Caco-2 (cell line): ENCODE measurements around the gene GJD3. TPM values are rescaled to one million over a fixed set of nuclear protein-coding genes. Genes with fewer than 3 reads are reported as not detected.
"Not testable (repeated sequence)": the region's sequence is repeated elsewhere in the genome, so short reads cannot be mapped to it uniquely, and the experiment has no call there.

ENCODE experiments used
- BruUV-seq: library from RNA; stranded (reverse); fragments of 400-500 nt; replicated peaks from 2 replicates; lab custom pipeline; 2021; lab: Mats Ljungman, UMichigan
- CTCF ChIA-PET: fragments of 300-600 bp; sonication (Branson Sonifier 250); formaldehyde crosslinking; loops from one replicate; lab custom pipeline; 2022; ENCODE audit warnings: antibody characterized with exemption; lab: Charles Lee
- POLR2A ChIA-PET: fragments of 300-600 bp; sonication (Branson Sonifier 250); formaldehyde crosslinking; loops from one replicate; lab custom pipeline; 2022; ENCODE audit warnings: antibody characterized with exemption; lab: Charles Lee
- DNase-seq, 2 experiments: peaks; one replicate each; pipeline versions ENCODE4 v3.0.0 to v3.0.0-alpha.2; 2020 to 2022
- H3K27me3 ChIP-seq: replicated peaks from 2 replicates; pipeline ENCODE4 v1.6.0; 2011; ENCODE audit warnings: low read length; ENCODE audit not compliant: control insufficient read depth, insufficient read depth
- H3K36me3 ChIP-seq: 2 replicates; pipeline ENCODE4 v1.5.1; 2011; ENCODE audit warnings: low read length; ENCODE audit not compliant: control insufficient read depth, insufficient read depth
- H3K4me1 ChIP-seq: fragments of 250-450 bp; sonication (Bioruptor Pico); 2 replicates; pipeline ENCODE4 v1.5.1; 2020; ENCODE audit warnings: mild to moderate bottlenecking
- H3K4me3 ChIP-seq: 2 replicates; pipeline ENCODE4 v1.5.1; 2011; ENCODE audit warnings: low read depth, mild to moderate bottlenecking, control low read depth, low read length
- H3K9me3 ChIP-seq: fragments of 250-450 bp; sonication (Bioruptor Pico); 2 replicates; pipeline ENCODE4 v1.5.1; 2020; ENCODE audit warnings: mild to moderate bottlenecking, moderate library complexity
- H3K27ac Mint-ChIP-seq: one replicate; pipeline ENCODE4 v1.8.0; 2022; ENCODE audit warnings: mixed read lengths; ENCODE audit not compliant: unreplicated experiment
- H3K27me3 Mint-ChIP-seq: one replicate; pipeline ENCODE4 v1.8.0; 2022; ENCODE audit warnings: mixed read lengths; ENCODE audit not compliant: insufficient read depth, unreplicated experiment
- H3K36me3 Mint-ChIP-seq: one replicate; pipeline ENCODE4 v1.8.0; 2022; ENCODE audit warnings: mild to moderate bottlenecking, mixed read lengths; ENCODE audit not compliant: insufficient read depth, unreplicated experiment
- H3K4me1 Mint-ChIP-seq: one replicate; pipeline ENCODE4 v1.8.0; 2022; ENCODE audit warnings: low read depth, mixed read lengths; ENCODE audit not compliant: unreplicated experiment
- H3K4me3 Mint-ChIP-seq: one replicate; pipeline ENCODE4 v1.8.0; 2022; ENCODE audit warnings: mild to moderate bottlenecking, moderate library complexity, mixed read lengths; ENCODE audit not compliant: unreplicated experiment
- H3K9me3 Mint-ChIP-seq: one replicate; pipeline ENCODE4 v1.8.0; 2022; ENCODE audit warnings: mixed read lengths; ENCODE audit not compliant: unreplicated experiment
- intact Hi-C: fragments of 100-400 bp; cut with micrococcal nuclease; formaldehyde crosslinking; loops from one replicate; pipeline ENCODE4 v1.10.0; 2022; ENCODE audit not compliant: unreplicated experiment
- total RNA-seq: library from RNA; stranded (reverse); gene quantifications from 2 replicates; pipeline ENCODE4 v1.2.3, GENCODE V29; 2022
- TF ChIP-seq, protein P1 (sequence below), 2 experiments: fragments of 200-600 bp in 1 of 2; IDR thresholded peaks; 1 replicate in 1 of 2; 2 replicates in 1 of 2; pipeline versions ENCODE4 v1.5.1 to v1.8.0; 2011 to 2022; ENCODE audit warnings: antibody characterized with exemption in 1 of 2, control low read depth in 1 of 2, inconsistent platforms in 1 of 2, low read depth in 1 of 2, low read length in 1 of 2, mild to moderate bottlenecking in 1 of 2, moderate library complexity in 1 of 2; ENCODE audit not compliant: insufficient read depth in 1 of 2, severe bottlenecking in 1 of 2, unreplicated experiment in 1 of 2

GJD3 gene
- total RNA-seq, 1 experiment from 2014 or later: not detected

DNA sequence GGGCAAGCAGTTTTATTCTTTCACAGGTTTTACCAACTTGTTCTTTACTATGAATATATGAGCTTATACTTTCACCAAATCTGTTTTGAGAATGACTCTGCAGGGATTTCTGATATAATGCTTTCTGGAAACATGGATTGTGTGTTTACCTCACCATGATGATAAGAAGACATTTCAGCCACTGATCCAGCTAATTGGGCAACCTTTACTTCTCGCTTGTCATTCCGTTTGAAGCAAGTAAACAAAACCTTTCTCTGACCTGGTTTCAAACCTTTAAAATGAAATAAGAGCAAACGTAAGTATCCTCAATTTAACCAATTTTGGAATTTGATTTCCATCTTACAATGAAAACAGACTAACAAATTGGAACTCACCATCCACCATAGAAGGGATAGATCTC lies 39.5 kb upstream of the GJD3 start:
- CTCF ChIA-PET: no interaction called here
- H3K36me3 Mint-ChIP-seq: peaks cover 95% of the 10 kb centered on the region
- no peak overlapping the region for H3K4me3 Mint-ChIP-seq
- H3K27me3 Mint-ChIP-seq: no peaks in the 10 kb centered on the region
- no peaks in the 10 kb centered on the region for H3K4me1 ChIP-seq
- TF ChIP-seq, protein P1, sequence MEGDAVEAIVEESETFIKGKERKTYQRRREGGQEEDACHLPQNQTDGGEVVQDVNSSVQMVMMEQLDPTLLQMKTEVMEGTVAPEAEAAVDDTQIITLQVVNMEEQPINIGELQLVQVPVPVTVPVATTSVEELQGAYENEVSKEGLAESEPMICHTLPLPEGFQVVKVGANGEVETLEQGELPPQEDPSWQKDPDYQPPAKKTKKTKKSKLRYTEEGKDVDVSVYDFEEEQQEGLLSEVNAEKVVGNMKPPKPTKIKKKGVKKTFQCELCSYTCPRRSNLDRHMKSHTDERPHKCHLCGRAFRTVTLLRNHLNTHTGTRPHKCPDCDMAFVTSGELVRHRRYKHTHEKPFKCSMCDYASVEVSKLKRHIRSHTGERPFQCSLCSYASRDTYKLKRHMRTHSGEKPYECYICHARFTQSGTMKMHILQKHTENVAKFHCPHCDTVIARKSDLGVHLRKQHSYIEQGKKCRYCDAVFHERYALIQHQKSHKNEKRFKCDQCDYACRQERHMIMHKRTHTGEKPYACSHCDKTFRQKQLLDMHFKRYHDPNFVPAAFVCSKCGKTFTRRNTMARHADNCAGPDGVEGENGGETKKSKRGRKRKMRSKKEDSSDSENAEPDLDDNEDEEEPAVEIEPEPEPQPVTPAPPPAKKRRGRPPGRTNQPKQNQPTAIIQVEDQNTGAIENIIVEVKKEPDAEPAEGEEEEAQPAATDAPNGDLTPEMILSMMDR (IDR thresholded peaks at IDR 0.05; ENCODE audit: insufficient read depth in 1 of 2, low read depth in 1 of 2, low read length in 1 of 2, severe bottlenecking in 1 of 2, unreplicated experiment in 1 of 2): no peak
- no peaks in the 10 kb centered on the region; the same call in none of the 2 replicates for H3K36me3 ChIP-seq
- no peak overlapping the region for H3K4me3 ChIP-seq
- no peak overlapping the region for H3K27ac Mint-ChIP-seq
- POLR2A ChIA-PET: no interaction called here
- H3K4me1 Mint-ChIP-seq: no peaks in the 10 kb centered on the region
- H3K27me3 ChIP-seq: no peaks in the 10 kb centered on the region
- no peak for DNase-seq
- BruUV-seq: no TSS peak
- intact Hi-C loops: no loop called here
- H3K9me3 Mint-ChIP-seq: no peaks in the 10 kb centered on the region
- no peaks in the 10 kb centered on the region for H3K9me3 ChIP-seq

DNA sequence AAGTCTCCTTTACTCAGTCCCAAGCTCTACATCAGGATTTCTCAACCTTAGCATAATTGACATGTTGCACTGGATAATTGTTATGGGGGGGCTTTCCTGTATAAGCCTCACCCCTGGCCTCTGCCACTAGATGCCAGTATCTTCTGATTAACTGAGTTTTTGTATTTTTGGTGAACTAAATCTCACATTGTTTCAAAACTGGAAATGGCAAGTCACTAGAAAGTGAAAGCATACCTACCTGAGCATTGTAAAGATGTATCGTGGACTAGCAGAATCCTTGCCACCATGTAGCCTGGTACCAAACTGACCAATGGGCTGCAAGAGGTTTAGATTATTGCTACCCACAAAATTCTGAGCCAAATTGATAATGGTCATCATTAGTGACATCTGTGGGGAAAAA lies 38.1 kb upstream of the GJD3 start:
- TF ChIP-seq, protein P1 (IDR thresholded peaks at IDR 0.05; ENCODE audit: insufficient read depth in 1 of 2, low read depth in 1 of 2, low read length in 1 of 2, severe bottlenecking in 1 of 2, unreplicated experiment in 1 of 2): no peak
- Histone ChIP-seq H3K4me1 (no peaks in the 10 kb centered on the region), H3K27me3 (no peaks in the 10 kb centered on the region), H3K9me3 (no peaks in the 10 kb centered on the region), H3K4me3 (no peak overlapping the region), H3K36me3 (no peaks in the 10 kb centered on the region; the same call in none of the 2 replicates)
- BruUV-seq: no TSS peak
- DNase-seq: no peak
- Mint-ChIP-seq H3K4me1 (no peaks in the 10 kb centered on the region), H3K9me3 (no peaks in the 10 kb centered on the region), H3K36me3 (peaks cover 97% of the 10 kb centered on the region), H3K4me3 (no peak overlapping the region), H3K27ac (no peak overlapping the region), H3K27me3 (no peaks in the 10 kb centered on the region)
- POLR2A ChIA-PET: no interaction called here
- CTCF ChIA-PET: no interaction called here
- intact Hi-C loops: no loop called here

DNA sequence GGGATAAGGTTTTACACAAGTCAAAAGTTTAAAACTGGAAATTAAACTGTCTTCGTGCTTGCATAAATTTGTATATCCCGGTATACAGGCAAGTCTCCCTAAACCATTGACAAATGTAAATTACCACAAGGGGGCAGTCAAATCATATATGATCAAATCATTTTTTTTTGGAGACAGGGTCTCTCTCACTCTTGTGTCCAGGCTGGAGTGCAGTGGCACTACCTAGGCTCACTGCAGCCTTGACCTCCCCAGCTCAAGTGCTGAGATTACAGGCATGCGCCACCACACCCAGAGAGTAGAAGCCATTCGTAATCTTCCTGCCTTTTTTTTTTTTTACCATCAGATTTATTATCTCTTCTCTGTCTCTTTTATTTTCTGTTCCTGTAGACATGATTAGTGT lies 34.6 kb upstream of the GJD3 start:
- DNase-seq: peak in 1 of 2 experiments; percentile 34
- H3K36me3 Mint-ChIP-seq: peaks cover 97% of the 10 kb centered on the region

DNA sequence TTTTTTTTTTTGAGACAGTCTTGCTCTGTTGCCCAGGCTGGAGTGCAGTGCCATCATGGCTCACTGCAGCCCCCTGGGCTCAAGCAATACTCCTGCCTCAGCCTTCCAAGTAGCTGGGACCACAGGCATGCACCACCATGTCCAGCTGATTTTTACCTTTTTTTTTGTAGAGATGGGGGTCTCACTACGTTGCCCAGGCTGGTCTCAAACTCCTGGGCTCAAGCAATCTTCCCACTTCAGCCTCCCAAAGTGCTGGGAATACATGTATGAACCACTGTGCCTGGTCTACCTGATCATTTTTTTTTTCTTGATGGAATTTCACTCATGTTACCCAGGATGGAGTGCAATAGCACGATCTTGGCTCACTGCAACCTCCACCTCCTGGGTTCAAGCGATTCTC lies 22.0 kb upstream of the GJD3 start:
- POLR2A ChIA-PET, H3K4me3 ChIP-seq, DNase-seq, BruUV-seq, H3K9me3 Mint-ChIP-seq, H3K27me3 Mint-ChIP-seq, H3K36me3 ChIP-seq, H3K27ac Mint-ChIP-seq, H3K9me3 ChIP-seq, H3K4me1 ChIP-seq, CTCF ChIA-PET, H3K27me3 ChIP-seq, H3K4me3 Mint-ChIP-seq, H3K4me1 Mint-ChIP-seq, intact Hi-C loops: not testable (repeated sequence)
- peaks cover 47% of the 10 kb centered on the region for H3K36me3 Mint-ChIP-seq

More for the DNA sequence above, 34.6 kb upstream of the GJD3 start:
- H3K4me1 ChIP-seq: 0 out of 2 replicates have a peak, but pooled peaks cover 3% of the 10 kb centered on the region
- H3K27ac Mint-ChIP-seq: no peak overlapping the region
- no peaks in the 10 kb centered on the region for H3K9me3 Mint-ChIP-seq
- H3K36me3 ChIP-seq: no peaks in the 10 kb centered on the region; the same call in none of the 2 replicates
- BruUV-seq: no TSS peak
- no peaks in the 10 kb centered on the region for H3K27me3 Mint-ChIP-seq
- ChIA-PET CTCF (no interaction called here), POLR2A (no interaction called here)
- H3K4me1 Mint-ChIP-seq: no peaks in the 10 kb centered on the region
- H3K4me3 ChIP-seq: no peak overlapping the region
- TF ChIP-seq, protein P1 (IDR thresholded peaks at IDR 0.05; ENCODE audit: insufficient read depth in 1 of 2, low read depth in 1 of 2, low read length in 1 of 2, severe bottlenecking in 1 of 2, unreplicated experiment in 1 of 2): peak; percentile 36 to 68
- H3K4me3 Mint-ChIP-seq: no peak overlapping the region
- intact Hi-C loops: loop anchor here (1.0 kb wide), 1 partner anchor 134 kb away; no protein-coding TSS in a partner anchor
- H3K9me3 ChIP-seq: no peaks in the 10 kb centered on the region
- no peaks in the 10 kb centered on the region for H3K27me3 ChIP-seq
